ENCODE results near the gene VASP. TPM values are rescaled to one million over a fixed set of nuclear protein-coding genes. Genes with fewer than 3 reads are reported as not detected.

VASP gene
- total RNA-seq, 4 donors from 2014 or later: 47.0 to 132 (median 68.7) TPM

DNA sequence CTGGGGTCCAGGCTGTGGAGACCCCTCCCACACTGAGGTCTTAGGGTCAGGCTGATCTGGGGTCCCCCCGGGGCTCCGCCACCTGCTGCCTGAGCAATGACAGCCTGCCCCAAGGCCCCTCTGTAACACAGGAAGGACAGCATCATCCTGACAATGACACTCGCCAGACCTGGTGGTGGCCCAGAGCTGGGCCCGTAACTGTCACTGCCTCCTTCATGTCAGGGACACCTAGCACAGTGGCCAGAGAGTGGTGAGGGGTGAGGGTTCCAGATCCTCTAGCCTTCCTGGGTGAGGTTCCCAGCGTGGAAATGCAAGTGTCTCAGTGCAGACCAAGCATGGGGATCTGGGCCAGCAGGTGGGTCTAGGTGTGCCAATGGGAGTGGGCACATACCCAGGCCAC is 49.6 kb downstream of the VASP start:
- TF ChIP-seq, protein P1, sequence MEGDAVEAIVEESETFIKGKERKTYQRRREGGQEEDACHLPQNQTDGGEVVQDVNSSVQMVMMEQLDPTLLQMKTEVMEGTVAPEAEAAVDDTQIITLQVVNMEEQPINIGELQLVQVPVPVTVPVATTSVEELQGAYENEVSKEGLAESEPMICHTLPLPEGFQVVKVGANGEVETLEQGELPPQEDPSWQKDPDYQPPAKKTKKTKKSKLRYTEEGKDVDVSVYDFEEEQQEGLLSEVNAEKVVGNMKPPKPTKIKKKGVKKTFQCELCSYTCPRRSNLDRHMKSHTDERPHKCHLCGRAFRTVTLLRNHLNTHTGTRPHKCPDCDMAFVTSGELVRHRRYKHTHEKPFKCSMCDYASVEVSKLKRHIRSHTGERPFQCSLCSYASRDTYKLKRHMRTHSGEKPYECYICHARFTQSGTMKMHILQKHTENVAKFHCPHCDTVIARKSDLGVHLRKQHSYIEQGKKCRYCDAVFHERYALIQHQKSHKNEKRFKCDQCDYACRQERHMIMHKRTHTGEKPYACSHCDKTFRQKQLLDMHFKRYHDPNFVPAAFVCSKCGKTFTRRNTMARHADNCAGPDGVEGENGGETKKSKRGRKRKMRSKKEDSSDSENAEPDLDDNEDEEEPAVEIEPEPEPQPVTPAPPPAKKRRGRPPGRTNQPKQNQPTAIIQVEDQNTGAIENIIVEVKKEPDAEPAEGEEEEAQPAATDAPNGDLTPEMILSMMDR (IDR thresholded peaks at IDR 0.05): no peak
- no peak for ATAC-seq (ENCODE audit: low FRiP score)
- no peak for DNase-seq (ENCODE audit: low spot score)

DNA sequence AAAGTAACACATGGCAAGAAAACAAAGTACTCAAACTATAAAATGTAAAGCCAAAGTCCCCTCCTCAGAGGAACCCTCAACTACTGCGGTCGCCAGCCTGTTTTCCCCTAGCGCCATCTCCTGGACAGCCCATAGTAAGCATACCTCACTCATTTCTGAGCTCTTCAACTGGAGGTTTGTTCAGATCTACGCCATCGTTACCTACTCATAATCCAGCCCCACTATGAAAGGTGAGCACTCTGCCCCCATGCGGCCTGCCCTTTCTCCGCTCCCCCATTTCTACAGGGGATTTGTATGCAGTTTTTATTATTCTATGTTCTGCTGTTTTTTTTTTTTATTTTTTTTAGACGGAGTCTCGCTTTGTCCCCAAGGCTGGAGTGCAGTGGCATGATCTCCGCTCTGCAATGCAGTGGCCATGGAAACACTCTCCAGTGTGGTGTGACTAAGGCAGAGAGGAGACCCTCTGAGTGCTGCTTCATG is 51.2 kb downstream of the VASP start:
- ATAC-seq (ENCODE audit: low FRiP score): peak; percentile 37
- DNase-seq (ENCODE audit: low spot score): no peak
- TF ChIP-seq, protein P1 (IDR thresholded peaks at IDR 0.05): no peak

DNA sequence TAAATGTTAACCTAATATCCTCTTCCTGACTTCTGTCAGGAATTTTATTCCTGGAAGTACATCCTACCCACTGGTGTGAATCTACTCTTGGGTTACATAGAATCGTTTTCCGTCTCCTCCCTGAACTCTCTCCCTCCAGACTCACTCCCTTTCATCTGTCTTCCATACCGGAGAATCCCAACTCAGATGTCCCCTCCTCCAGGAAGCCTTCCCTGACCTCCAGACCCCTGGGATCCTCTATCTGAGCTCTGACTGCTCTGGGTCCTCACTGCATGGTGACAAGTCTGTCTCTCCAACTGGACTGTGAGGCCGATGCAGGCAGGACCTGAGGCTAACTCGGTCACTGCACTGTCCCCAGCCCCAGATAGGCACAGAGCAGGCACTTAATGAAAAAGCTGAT is 52.8 kb downstream of the VASP start:
- TF ChIP-seq, protein P1 (IDR thresholded peaks at IDR 0.05): no peak
- no peak for ATAC-seq (ENCODE audit: low FRiP score)
- no peak for DNase-seq (ENCODE audit: low spot score)

DNA sequence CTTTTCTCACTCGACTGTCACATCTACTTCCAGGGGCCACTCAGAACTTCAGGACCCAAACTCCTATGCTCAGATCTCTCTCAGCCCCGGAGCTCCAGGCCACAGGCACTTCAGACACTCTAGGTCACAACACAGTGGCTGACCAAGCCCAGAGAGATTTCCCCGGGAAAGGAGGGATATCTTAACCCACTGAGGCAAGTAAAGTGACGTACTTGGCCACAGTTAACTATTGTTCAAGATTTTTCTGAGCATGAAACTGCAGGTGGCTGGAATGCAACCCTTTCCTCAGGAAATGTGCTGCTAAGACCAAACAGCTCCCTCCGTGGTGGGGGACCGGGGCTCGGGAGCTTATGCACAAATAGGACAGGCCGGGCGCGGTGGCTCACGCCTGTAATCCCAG is 53.4 kb downstream of the VASP start:
- ATAC-seq (ENCODE audit: low FRiP score): no peak
- DNase-seq (ENCODE audit: low spot score): no peak
- TF ChIP-seq, protein P1 (IDR thresholded peaks at IDR 0.05): no peak

DNA sequence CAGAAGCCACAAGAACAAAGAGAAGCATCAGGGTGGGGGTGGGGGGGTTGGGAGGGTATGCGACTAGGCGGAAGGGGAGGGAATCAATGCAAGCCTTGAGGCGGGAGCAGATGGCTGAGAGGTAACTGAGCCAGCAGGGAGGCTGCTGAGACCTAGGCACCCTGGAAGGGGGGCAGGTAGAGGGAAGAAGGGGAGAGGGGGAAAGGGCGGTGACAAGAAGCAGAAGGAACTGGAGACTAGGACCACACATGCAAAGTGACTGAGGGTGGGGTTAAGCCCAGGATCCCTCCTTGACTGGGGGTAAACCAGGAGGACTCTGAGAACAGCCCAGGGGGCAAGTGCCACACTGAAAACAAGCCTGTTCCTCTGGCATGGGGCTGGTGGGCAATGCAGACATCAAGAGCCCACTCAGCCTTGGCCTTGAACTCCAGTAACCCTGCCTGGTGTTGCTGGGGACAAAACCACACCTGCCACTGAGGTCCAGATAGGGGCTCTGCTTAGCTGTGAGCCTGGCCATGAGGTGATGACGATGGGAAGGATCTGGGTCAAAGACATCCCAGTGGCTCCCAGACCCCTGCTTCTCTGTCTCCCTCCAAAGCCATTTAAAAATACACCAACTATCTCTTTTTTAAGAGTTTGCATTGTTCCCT is 57.0 kb downstream of the VASP start:
- no peak for DNase-seq (ENCODE audit: low spot score)
- no peak for ATAC-seq (ENCODE audit: low FRiP score)
- TF ChIP-seq, protein P1 (IDR thresholded peaks at IDR 0.05): no peak

DNA sequence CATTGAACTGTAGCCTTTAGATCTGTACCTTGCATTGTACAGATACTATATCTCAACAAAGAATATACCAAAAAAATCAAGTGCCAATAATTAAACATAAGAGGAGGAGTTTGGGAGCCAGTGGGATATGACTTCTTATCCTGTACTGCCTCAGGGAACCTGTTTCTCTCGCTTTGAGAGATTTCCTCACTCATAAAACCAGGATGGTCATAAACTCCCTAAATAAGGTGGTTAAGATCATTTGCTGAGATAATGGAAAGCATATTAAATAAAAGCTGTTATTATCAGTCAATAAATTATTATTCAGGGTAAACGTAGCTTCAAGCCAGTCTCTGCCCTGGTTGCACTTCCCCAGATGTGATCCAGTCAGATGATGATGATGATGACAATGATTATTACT is 60.3 kb downstream of the VASP start:
- TF ChIP-seq, protein P1 (IDR thresholded peaks at IDR 0.05): no peak
- ATAC-seq (ENCODE audit: low FRiP score) (no peak), DNase-seq (ENCODE audit: low spot score) (no peak)

DNA sequence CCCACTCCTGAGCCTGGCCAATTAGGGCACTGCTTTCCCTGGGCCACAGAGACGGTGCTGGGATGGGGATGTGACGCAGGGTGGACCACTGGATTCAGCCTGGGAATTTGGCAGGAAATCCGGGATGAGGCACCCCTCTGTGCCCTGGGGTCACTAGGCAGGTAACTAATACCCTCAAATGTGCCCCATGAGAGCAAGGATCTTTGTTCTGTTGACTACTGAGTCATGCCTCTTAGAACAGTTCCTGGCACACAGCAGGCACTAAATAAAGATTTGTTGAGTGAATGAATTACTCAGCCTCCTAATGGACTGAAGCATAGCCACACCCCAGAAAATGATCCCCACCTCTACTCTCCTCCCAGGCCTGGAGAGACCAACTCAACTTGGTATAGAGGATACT is 61.5 kb downstream of the VASP start:
- peak; percentile 53 for ATAC-seq (ENCODE audit: low FRiP score)
- TF ChIP-seq, protein P1 (IDR thresholded peaks at IDR 0.05): no peak
- no peak for DNase-seq (ENCODE audit: low spot score)

Measured in omental fat pad (tissue), 4 donors.